Psoas muscle (tissue), 8 donors: ENCODE results near the gene LDB3. TPM values are rescaled to one million over a fixed set of nuclear protein-coding genes. Genes with fewer than 3 reads are reported as not detected.

Source experiments
- ATAC-seq, 4 donors: fragments of 200-7000 bp; cut with Tn5 transposase; one replicate each; pipeline ENCODE4 v1.9.1; 2020; ENCODE audit warnings: moderate library complexity in 3 of 4, mild to moderate bottlenecking in 2 of 4
- DNase-seq, 2 donors: peaks; one replicate each; pipeline ENCODE4 v3.0.0-alpha.2; 2020
- H3K27ac ChIP-seq: fragments of 200-600 bp; one replicate; pipeline ENCODE4 v1.8.0; 2022
- H3K27me3 ChIP-seq, 3 donors: fragments of 200-600 bp in 1 of 3; one replicate each; pipeline versions ENCODE4 v1.6.1 to v1.8.0; 2013 to 2022; ENCODE audit warnings: low read length in 2 of 3, mild to moderate bottlenecking in 2 of 3, moderate library complexity in 1 of 3; ENCODE audit not compliant: insufficient read depth in 3 of 3
- H3K36me3 ChIP-seq, 2 donors: fragments of 200-600 bp in 1 of 2; one replicate each; pipeline versions ENCODE4 v1.6.1 to v1.8.0; 2013 to 2022; ENCODE audit warnings: low read depth in 1 of 2, mild to moderate bottlenecking in 1 of 2, moderate library complexity in 1 of 2; ENCODE audit not compliant: insufficient read depth in 1 of 2
- H3K4me1 ChIP-seq: fragments of 200-600 bp; one replicate; pipeline ENCODE4 v1.8.0; 2022
- H3K4me3 ChIP-seq: fragments of 200-600 bp; one replicate; pipeline ENCODE4 v1.8.0; 2022; ENCODE audit warnings: mild to moderate bottlenecking
- H3K9me3 ChIP-seq: fragments of 200-600 bp; one replicate; pipeline ENCODE4 v1.8.0; 2022
- WGBS, 3 donors: extraction: QIAGEN DNeasy Blood & Tissue Kit; methylation state at CpG; one replicate each; pipeline versions ENCODE4 v1.1.6 to v1.1.7; 2013; 5-methylcytosine and 5-hydroxymethylcytosine counted together
- intact Hi-C, 2 donors: fragments of 100-400 bp; cut with DNase I; formaldehyde crosslinking; loops; one replicate each; pipeline versions ENCODE4 v1.11.0 to v1.14.2; 2022
- polyA plus RNA-seq, 3 donors: library from polyadenylated mRNA; stranded (reverse); fragments of 200-250 nt; gene quantifications; one replicate each; pipeline ENCODE4 v1.2.3, GENCODE V29; 2013
- total RNA-seq, 4 donors: library from RNA; stranded (reverse); fragmentation: NEBNext Ultra II Directional in 2 of 4; extraction: Animal tissue kit (Norgen Biotek cat#: 25700) in 2 of 4; gene quantifications; one replicate each; pipeline versions ENCODE4 v1.2.1 to v1.2.4, GENCODE V29; 2021 to 2023
- TF ChIP-seq, protein P1 (sequence below): fragments of 200-600 bp; IDR thresholded peaks from one replicate; pipeline ENCODE4 v1.8.0; 2022; ENCODE audit warnings: antibody characterized with exemption
- donor health status: healthy with polysubstance abuse.
- donor health status: DM: no; HTN: no; CAD: no; lungs with moderate emphysema.
- donor health status: Bipolar disorder and iron deficiency.
- donor health status: healthy.
- donor health status: DM: yes; HTN: yes; CAD: no.
- donor health status: DM: no; HTN: no; CAD: no.
- donor health status: DM: no; HTN: no; CAD: no.
- donor health status: DM: yes; HTN: yes; CAD: no.

The LDB3 gene
- total and polyA plus RNA-seq, 7 donors: 108 to 2,187 (median 615) TPM

DNA sequence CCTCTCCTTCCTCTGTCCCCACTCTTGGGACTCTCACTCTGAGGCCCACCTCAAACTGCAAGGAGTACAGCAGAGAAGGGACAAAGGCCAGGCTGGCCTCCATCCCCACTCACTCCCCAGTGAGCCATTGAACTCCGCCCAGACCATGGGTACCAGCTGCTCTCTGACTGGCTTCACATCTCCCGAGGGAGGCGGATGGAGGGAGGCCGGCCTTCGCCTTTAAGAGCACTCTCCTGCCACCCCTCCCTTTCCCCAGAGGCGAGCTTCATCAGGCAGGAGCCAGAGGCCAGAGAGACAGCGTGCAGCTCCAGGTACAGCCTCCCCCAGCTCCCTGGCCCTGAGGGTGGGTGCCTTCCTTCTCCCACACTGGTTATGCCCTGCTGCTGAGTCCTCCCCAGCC, 1.8 kb upstream of the LDB3 start:
- intact Hi-C loops: no loop called here
- TF ChIP-seq, protein P1, sequence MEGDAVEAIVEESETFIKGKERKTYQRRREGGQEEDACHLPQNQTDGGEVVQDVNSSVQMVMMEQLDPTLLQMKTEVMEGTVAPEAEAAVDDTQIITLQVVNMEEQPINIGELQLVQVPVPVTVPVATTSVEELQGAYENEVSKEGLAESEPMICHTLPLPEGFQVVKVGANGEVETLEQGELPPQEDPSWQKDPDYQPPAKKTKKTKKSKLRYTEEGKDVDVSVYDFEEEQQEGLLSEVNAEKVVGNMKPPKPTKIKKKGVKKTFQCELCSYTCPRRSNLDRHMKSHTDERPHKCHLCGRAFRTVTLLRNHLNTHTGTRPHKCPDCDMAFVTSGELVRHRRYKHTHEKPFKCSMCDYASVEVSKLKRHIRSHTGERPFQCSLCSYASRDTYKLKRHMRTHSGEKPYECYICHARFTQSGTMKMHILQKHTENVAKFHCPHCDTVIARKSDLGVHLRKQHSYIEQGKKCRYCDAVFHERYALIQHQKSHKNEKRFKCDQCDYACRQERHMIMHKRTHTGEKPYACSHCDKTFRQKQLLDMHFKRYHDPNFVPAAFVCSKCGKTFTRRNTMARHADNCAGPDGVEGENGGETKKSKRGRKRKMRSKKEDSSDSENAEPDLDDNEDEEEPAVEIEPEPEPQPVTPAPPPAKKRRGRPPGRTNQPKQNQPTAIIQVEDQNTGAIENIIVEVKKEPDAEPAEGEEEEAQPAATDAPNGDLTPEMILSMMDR: no peak
- Histone ChIP-seq H3K36me3 (no peaks in the 10 kb centered on the region), H3K9me3 (no peaks in the 10 kb centered on the region), H3K27ac (peak overlapping the region; percentile 92), H3K27me3 (no peaks in the 10 kb centered on the region), H3K4me3 (peak overlapping the region; percentile 69), H3K4me1 (peaks cover 61% of the 10 kb centered on the region)
- 75 to 87% (median 82%) methylated on average over 7 of the region's 7 CpGs for WGBS, 3 donors
- DNase-seq (peak in 1 of 2 donors; percentile 20), ATAC-seq (no peak)

DNA sequence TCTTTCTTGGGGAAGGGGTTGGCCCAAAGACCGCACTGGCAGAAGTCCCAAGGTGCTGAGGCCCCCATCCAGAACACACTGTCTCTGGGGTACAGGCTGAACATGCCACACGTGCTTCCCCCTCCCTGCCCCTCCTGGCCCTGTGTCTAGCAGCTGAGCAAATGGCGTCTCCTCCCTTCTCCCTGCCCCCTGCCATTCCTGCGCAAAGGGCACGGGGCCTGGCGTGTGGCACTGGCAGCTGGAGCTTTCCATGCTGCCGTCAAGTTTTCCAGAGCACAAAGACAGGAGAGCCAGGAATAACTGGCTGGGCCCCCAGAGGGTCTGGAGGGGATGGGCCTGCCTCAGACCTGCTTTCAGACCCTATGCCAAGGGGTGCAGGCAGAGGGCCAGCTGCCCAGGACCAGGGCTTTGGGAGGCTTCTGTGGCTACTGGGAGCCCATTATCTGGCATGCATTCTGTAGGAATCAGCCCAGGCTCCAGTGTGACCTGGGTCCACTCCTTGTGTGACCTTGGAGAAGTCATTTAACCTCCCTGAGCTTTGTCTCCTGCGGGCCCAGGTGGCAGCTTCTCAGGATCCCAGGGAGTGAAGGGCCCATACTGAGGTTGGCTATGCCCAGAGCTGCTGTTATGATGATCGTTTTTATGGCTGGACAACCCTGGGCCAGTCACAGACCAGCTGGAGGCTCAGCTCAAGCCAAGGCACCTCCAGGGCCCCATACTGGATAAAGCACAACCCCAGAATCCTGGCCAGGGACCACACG, 710 bp upstream of the LDB3 start:
- H3K4me3 ChIP-seq: peak overlapping the region; percentile 69
- H3K36me3 ChIP-seq: no peaks in the 10 kb centered on the region
- WGBS, 3 donors: 25 to 36% (median 28%) methylated on average over 10 of the region's 10 CpGs
- intact Hi-C loops: no loop called here
- H3K27ac ChIP-seq: peak overlapping the region; percentile 92
- H3K4me1 ChIP-seq: peaks cover 63% of the 10 kb centered on the region
- ATAC-seq (peak in 3 of 4 donors; percentile 0 to 4 (median 1)), DNase-seq (peak in 1 of 2 donors; percentile 20)
- H3K9me3 ChIP-seq: no peaks in the 10 kb centered on the region
- H3K27me3 ChIP-seq: no peaks in the 10 kb centered on the region
- TF ChIP-seq, protein P1: no peak

DNA sequence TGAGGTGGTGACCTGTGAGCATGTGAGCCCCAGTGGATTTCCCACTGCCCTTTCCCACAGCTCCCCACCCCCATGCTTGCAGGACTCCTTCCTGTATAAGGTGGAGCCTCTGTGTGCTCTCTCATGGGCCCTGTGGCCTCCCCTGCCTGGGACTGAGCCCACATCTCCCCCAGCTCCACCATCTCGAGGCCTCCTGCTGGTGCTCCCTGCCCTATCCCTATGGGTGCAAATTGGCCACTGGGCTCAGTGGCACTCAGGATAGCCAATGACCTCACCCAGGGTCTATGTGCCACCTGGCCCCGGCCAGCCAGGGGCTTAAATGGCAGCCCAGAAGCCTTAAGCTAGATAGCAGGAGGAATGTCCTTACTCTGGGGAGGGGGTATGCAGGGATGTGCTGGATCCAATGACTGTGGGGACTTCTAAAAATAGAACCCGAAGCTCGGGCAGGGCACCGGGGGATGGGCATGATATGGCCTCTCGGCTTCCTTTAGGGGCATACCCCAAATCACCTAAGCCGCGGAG, 2.0 kb downstream of the LDB3 start:
- Histone ChIP-seq H3K4me3 (peak overlapping the region; percentile 69), H3K27ac (peak overlapping the region; percentile 92), H3K36me3 (no peaks in the 10 kb centered on the region), H3K27me3 (no peaks in the 10 kb centered on the region), H3K9me3 (no peaks in the 10 kb centered on the region), H3K4me1 (peaks cover 61% of the 10 kb centered on the region)
- intact Hi-C loops: no loop called here
- ATAC-seq (peak; percentile 45 to 62 (median 54)), DNase-seq (peak; percentile 61 to 90)
- 13 to 42% (median 26%) methylated on average over 8 of the region's 8 CpGs for WGBS, 3 donors
- TF ChIP-seq, protein P1: peak; percentile 20

DNA sequence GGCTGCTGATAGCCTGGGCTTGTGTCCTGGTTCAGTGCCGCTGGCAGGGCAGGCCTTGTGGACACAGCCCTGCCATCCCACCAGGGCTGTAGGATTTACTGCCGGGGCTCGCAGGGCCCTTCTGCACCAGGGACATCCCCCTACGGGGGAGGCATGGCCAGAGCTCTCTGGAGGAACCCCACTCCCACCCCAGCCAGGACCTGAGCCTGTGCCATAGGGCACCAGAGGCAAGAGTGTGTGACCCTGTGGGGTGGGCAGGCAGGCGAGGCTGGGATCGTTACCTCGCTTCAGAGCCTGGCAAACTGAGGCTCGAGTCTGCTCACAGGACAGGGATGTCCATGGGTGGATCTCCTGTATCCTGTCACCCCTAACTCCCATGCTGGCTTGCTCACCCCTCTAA, 2.6 kb downstream of the LDB3 start:
- Histone ChIP-seq H3K9me3 (no peaks in the 10 kb centered on the region), H3K4me3 (peak overlapping the region; percentile 69), H3K4me1 (peaks cover 63% of the 10 kb centered on the region), H3K27ac (peak overlapping the region; percentile 92), H3K36me3 (peaks cover 0 to 3% of the 10 kb centered on the region in 2 donors), H3K27me3 (no peaks in the 10 kb centered on the region)
- ATAC-seq (no peak), DNase-seq (no peak)
- intact Hi-C loops: no loop called here
- WGBS, 3 donors: 26 to 53% (median 39%) methylated on average over 8 of the region's 8 CpGs
- TF ChIP-seq, protein P1: no peak
